Endodermal cell (in vitro differentiated cells): ENCODE results near the gene LHPP. TPM values are rescaled to one million over a fixed set of nuclear protein-coding genes. Genes with fewer than 3 reads are reported as not detected.

Source experiments
- DNase-seq: peaks from one replicate; pipeline ENCODE4 v3.0.0-alpha.2; 2017
- H3K27ac ChIP-seq: 2 replicates; pipeline ENCODE4 v1.5.1; 2013; ENCODE audit warnings: mild to moderate bottlenecking, low read depth, low read length, moderate library complexity
- H3K27me3 ChIP-seq: 2 replicates; pipeline ENCODE4 v1.6.1; 2013; ENCODE audit warnings: mild to moderate bottlenecking, low read length, moderate library complexity; ENCODE audit not compliant: insufficient read depth, control insufficient read depth, poor library complexity, severe bottlenecking
- H3K36me3 ChIP-seq: 2 replicates; pipeline ENCODE4 v1.7.0; 2013; ENCODE audit warnings: mild to moderate bottlenecking, low read length, moderate library complexity; ENCODE audit not compliant: control insufficient read depth, insufficient read depth
- H3K4me1 ChIP-seq: one replicate; pipeline ENCODE4 v1.7.0; 2013; ENCODE audit warnings: low read length; ENCODE audit not compliant: control insufficient read depth, insufficient read depth
- H3K4me3 ChIP-seq: 2 replicates; pipeline ENCODE4 v1.5.1; 2013; ENCODE audit warnings: mild to moderate bottlenecking, low read length, moderate library complexity
- H3K9ac ChIP-seq: 2 replicates; pipeline ENCODE4 v1.6.1; 2013; ENCODE audit warnings: mild to moderate bottlenecking, low read length, moderate library complexity; ENCODE audit not compliant: poor library complexity, severe bottlenecking; ENCODE audit errors: extremely low read depth
- H3K9me3 ChIP-seq: 2 replicates; pipeline ENCODE4 v1.6.1; 2013; ENCODE audit warnings: mild to moderate bottlenecking, low read length, moderate library complexity; ENCODE audit not compliant: control insufficient read depth
- H3K27ac Mint-ChIP-seq: 2 replicates; pipeline ENCODE4 v1.8.0; 2020; ENCODE audit warnings: mixed read lengths
- H3K27me3 Mint-ChIP-seq: 2 replicates; pipeline ENCODE4 v1.8.0; 2021; ENCODE audit warnings: mild to moderate bottlenecking, mixed read lengths; ENCODE audit not compliant: insufficient read depth
- H3K36me3 Mint-ChIP-seq: 2 replicates; pipeline ENCODE4 v1.8.0; 2020; ENCODE audit warnings: low read depth, mixed read lengths
- H3K4me1 Mint-ChIP-seq: 2 replicates; pipeline ENCODE4 v1.8.0; 2020; ENCODE audit warnings: mixed read lengths
- H3K4me3 Mint-ChIP-seq: 2 replicates; pipeline ENCODE4 v1.8.0; 2020; ENCODE audit warnings: mild to moderate bottlenecking, moderate library complexity, mixed read lengths
- H3K9me3 Mint-ChIP-seq: 2 replicates; pipeline ENCODE4 v1.8.0; 2020; ENCODE audit warnings: mild to moderate bottlenecking, mixed read lengths
- WGBS, 2 experiments: methylation state at CpG; one replicate each; pipeline versions ENCODE4 v1.1.5 to v1.1.7; 2013; ENCODE audit warnings: missing lambda C conversion rate in 2 of 2, mixed read lengths in 1 of 2; ENCODE audit not compliant: insufficient coverage in 1 of 2, insufficient read length in 1 of 2; 5-methylcytosine and 5-hydroxymethylcytosine counted together
- total RNA-seq, 2 donors: library from RNA; stranded (reverse); fragmentation: NEBNext Ultra II Directional in 1 of 2; extraction: Animal tissue kit (Norgen Biotek cat#: 25700) in 1 of 2; gene quantifications; 2 replicates in 1 of 2; 3 replicates in 1 of 2; pipeline ENCODE4 v1.2.1, GENCODE V29; 2021
- TF ChIP-seq, protein P1 (sequence below): fragments of 200-600 bp; sonication (generic); conservative IDR thresholded peaks from 2 replicates; pipeline ENCODE4 v1.5.0; 2021; ENCODE audit warnings: antibody characterized with exemption, mild to moderate bottlenecking

Gene LHPP
- total RNA-seq, 2 donors from 2014 or later, result 23.3 to 24.8 TPM

DNA sequence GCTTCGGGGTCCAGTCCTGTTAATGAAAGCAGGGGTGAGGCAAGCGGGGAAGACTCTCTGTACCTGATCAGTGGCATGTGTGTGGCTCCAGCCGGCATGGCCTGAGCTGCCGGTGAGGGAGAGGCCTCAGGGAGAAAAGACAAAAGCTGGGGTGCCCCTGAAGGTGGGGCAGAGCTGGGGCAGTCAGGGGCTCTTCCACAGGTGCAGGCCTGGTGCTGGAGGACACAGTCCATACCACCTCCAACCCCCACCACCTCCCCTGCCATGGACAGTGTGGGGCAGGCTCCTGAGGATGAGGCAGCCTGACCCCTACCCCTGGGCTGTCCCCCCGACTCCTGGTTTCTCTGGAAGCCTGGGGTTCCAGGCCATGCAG, 129.5 kb downstream of the LHPP start:
- no peak for DNase-seq
- no peak overlapping the region for H3K4me3 ChIP-seq
- H3K27ac Mint-ChIP-seq, result peak overlapping the region; percentile 64
- H3K4me1 ChIP-seq, result no peaks in the 10 kb centered on the region
- no peaks in the 10 kb centered on the region for H3K36me3 ChIP-seq
- no peaks in the 10 kb centered on the region for H3K27me3 Mint-ChIP-seq
- no peaks in the 10 kb centered on the region for H3K27me3 ChIP-seq
- TF ChIP-seq, protein P1, sequence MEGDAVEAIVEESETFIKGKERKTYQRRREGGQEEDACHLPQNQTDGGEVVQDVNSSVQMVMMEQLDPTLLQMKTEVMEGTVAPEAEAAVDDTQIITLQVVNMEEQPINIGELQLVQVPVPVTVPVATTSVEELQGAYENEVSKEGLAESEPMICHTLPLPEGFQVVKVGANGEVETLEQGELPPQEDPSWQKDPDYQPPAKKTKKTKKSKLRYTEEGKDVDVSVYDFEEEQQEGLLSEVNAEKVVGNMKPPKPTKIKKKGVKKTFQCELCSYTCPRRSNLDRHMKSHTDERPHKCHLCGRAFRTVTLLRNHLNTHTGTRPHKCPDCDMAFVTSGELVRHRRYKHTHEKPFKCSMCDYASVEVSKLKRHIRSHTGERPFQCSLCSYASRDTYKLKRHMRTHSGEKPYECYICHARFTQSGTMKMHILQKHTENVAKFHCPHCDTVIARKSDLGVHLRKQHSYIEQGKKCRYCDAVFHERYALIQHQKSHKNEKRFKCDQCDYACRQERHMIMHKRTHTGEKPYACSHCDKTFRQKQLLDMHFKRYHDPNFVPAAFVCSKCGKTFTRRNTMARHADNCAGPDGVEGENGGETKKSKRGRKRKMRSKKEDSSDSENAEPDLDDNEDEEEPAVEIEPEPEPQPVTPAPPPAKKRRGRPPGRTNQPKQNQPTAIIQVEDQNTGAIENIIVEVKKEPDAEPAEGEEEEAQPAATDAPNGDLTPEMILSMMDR, result no peak
- no peaks in the 10 kb centered on the region for H3K9me3 Mint-ChIP-seq
- WGBS, 2 experiments, result 92% methylated on average over 4 of the region's 5 CpGs; no CpG with 5 or more reads in 1 of the 2 experiments
- H3K9me3 ChIP-seq, result no peaks in the 10 kb centered on the region
- H3K36me3 Mint-ChIP-seq, result peaks cover 4% of the 10 kb centered on the region
- no peak overlapping the region for H3K9ac ChIP-seq
- no peaks in the 10 kb centered on the region for H3K4me1 Mint-ChIP-seq
- H3K4me3 Mint-ChIP-seq, result no peak overlapping the region
- no peak overlapping the region for H3K27ac ChIP-seq

GRCh38 chr10:124592101-124592500, 130.5 kb downstream of the LHPP start:
- no peaks in the 10 kb centered on the region for H3K27me3 ChIP-seq
- TF ChIP-seq, protein P1, result no peak
- no peaks in the 10 kb centered on the region for H3K27me3 Mint-ChIP-seq
- H3K4me3 Mint-ChIP-seq, result no peak overlapping the region
- no peaks in the 10 kb centered on the region for H3K9me3 Mint-ChIP-seq
- H3K9me3 ChIP-seq, result no peaks in the 10 kb centered on the region
- peaks cover 4% of the 10 kb centered on the region for H3K4me1 Mint-ChIP-seq
- no peak for DNase-seq
- H3K4me1 ChIP-seq, result no peaks in the 10 kb centered on the region
- H3K27ac Mint-ChIP-seq, result no peak overlapping the region
- H3K9ac ChIP-seq, result no peak overlapping the region
- peaks cover 4% of the 10 kb centered on the region for H3K36me3 Mint-ChIP-seq
- H3K4me3 ChIP-seq, result no peak overlapping the region
- no peak overlapping the region for H3K27ac ChIP-seq
- H3K36me3 ChIP-seq, result no peaks in the 10 kb centered on the region
- 89 to 94% methylated on average over 6 to 7 of the region's 7 CpGs for WGBS, 2 experiments

DNA sequence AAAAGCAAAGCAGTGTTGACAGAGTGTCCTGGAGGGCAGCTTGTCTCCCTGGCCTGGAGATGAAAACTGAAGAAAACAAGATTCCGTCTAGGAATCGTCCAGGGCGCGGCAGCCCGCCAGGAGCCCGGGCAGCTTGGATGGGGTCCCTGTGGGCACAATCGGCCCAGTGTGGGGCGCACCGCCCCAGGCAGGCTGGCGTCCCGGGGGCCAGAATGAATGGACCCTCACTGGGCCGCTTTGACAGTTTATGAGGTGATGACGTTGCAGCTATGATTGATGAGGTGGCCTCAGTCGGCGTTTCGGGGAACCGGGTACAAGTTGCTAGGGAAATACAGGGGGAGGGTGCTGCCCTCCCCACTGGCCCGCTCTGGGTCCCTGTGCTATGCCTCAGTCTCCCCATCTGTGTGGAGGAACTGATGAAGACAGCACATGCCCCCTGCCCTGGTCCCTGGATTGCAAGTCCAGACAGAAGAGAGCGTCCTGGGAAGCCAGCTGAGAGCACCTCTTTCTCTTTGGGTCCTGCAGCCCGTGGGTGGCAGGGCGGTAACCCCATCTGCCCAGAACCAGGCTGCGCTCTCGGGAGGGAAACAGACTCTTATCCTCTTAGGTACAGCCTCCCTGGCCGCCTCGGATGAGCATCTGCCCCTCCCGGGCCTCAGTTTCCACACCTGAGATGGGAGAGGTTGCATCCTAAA, 131.3 kb downstream of the LHPP start:
- H3K36me3 ChIP-seq, result no peaks in the 10 kb centered on the region
- no peaks in the 10 kb centered on the region for H3K9me3 ChIP-seq
- H3K4me3 Mint-ChIP-seq, result no peak overlapping the region
- H3K9me3 Mint-ChIP-seq, result no peaks in the 10 kb centered on the region
- no peaks in the 10 kb centered on the region for H3K4me1 ChIP-seq
- H3K36me3 Mint-ChIP-seq, result peaks cover 4% of the 10 kb centered on the region
- WGBS, 2 experiments, result 89 to 91% methylated on average over 20 to 26 of the region's 26 CpGs
- no peak for DNase-seq
- no peak overlapping the region for H3K4me3 ChIP-seq
- H3K9ac ChIP-seq, result no peak overlapping the region
- no peak overlapping the region for H3K27ac ChIP-seq
- H3K27me3 Mint-ChIP-seq, result no peaks in the 10 kb centered on the region
- H3K27me3 ChIP-seq, result no peaks in the 10 kb centered on the region
- TF ChIP-seq, protein P1, result no peak
- H3K27ac Mint-ChIP-seq, result no peak overlapping the region
- H3K4me1 Mint-ChIP-seq, result peaks cover 6% of the 10 kb centered on the region
